H9 (cell line): ENCODE measurements around the gene MADCAM1. TPM values are rescaled to one million over a fixed set of nuclear protein-coding genes. Genes with fewer than 3 reads are reported as not detected.

ENCODE experiments used
- DNase-seq: peaks from one replicate; pipeline ENCODE4 v3.0.0-alpha.2; 2017
- H2AFZ ChIP-seq: one replicate; pipeline ENCODE4 v1.6.1; 2013; ENCODE audit warnings: mild to moderate bottlenecking, low read length, control low read depth, moderate library complexity
- H2AK5ac ChIP-seq: 2 replicates; pipeline ENCODE4 v1.6.1; 2013; ENCODE audit warnings: low read length, control low read depth, mixed read lengths; ENCODE audit not compliant: insufficient read length
- H2BK120ac ChIP-seq: one replicate; pipeline ENCODE4 v1.6.1; 2013; ENCODE audit warnings: low read depth, mild to moderate bottlenecking, low read length, control low read depth, inconsistent platforms; ENCODE audit not compliant: poor library complexity, severe bottlenecking
- H2BK12ac ChIP-seq: 2 replicates; pipeline ENCODE4 v1.6.1; 2013; ENCODE audit warnings: low read length, control low read depth, mixed read lengths, low read depth; ENCODE audit not compliant: insufficient read length
- H2BK15ac ChIP-seq: 2 replicates; pipeline ENCODE4 v1.6.1; 2013; ENCODE audit warnings: low read depth, low read length, control low read depth
- H2BK20ac ChIP-seq: one replicate; pipeline ENCODE4 v1.6.1; 2013; ENCODE audit warnings: low read depth, mild to moderate bottlenecking, low read length, control low read depth, inconsistent platforms; ENCODE audit not compliant: poor library complexity, severe bottlenecking
- H2BK5ac ChIP-seq: 2 replicates; pipeline ENCODE4 v1.6.1; 2013; ENCODE audit warnings: low read length, control low read depth, mixed read lengths; ENCODE audit not compliant: insufficient read length
- H3K14ac ChIP-seq: 2 replicates; pipeline ENCODE4 v1.6.1; 2013; ENCODE audit warnings: low read length, control low read depth; ENCODE audit not compliant: insufficient read depth
- H3K18ac ChIP-seq: 2 replicates; pipeline ENCODE4 v1.6.1; 2013; ENCODE audit warnings: low read depth, mild to moderate bottlenecking, mixed read lengths, low read length, control low read depth; ENCODE audit not compliant: insufficient read length
- H3K23ac ChIP-seq: 2 replicates; pipeline ENCODE4 v1.6.1; 2013; ENCODE audit warnings: low read length, control low read depth, mixed read lengths, low read depth; ENCODE audit not compliant: insufficient read length
- H3K23me2 ChIP-seq: 2 replicates; pipeline ENCODE4 v1.6.1; 2013; ENCODE audit warnings: low read depth, mild to moderate bottlenecking, mixed read lengths, low read length, control low read depth; ENCODE audit not compliant: insufficient read length, poor library complexity, severe bottlenecking
- H3K27ac ChIP-seq: 2 replicates; pipeline ENCODE4 v1.5.1; 2013; ENCODE audit warnings: low read length, control low read depth, mixed read lengths, low read depth; ENCODE audit not compliant: insufficient read length
- H3K27me3 ChIP-seq: 2 replicates; pipeline ENCODE4 v1.6.1; 2013; ENCODE audit warnings: low read length, control low read depth, inconsistent platforms; ENCODE audit not compliant: insufficient read depth
- H3K4ac ChIP-seq: 2 replicates; pipeline ENCODE4 v1.6.1; 2013; ENCODE audit warnings: low read depth, mild to moderate bottlenecking, control low read depth, inconsistent platforms, low read length, moderate library complexity
- H3K4me1 ChIP-seq: 2 replicates; pipeline ENCODE4 v1.6.1; 2013; ENCODE audit warnings: low read length, control low read depth, inconsistent platforms; ENCODE audit not compliant: insufficient read depth
- H3K4me2 ChIP-seq: 2 replicates; pipeline ENCODE4 v1.6.1; 2013; ENCODE audit warnings: low read length, control low read depth, mixed read lengths; ENCODE audit not compliant: insufficient read length, insufficient read depth
- H3K56ac ChIP-seq: 2 replicates; pipeline ENCODE4 v1.6.1; 2013; ENCODE audit warnings: low read depth, mild to moderate bottlenecking, mixed read lengths, low read length, control low read depth; ENCODE audit not compliant: insufficient read length
- H3K79me1 ChIP-seq: 2 replicates; pipeline ENCODE4 v1.6.1; 2013; ENCODE audit warnings: low read depth, mild to moderate bottlenecking, moderate library complexity, low read length, control low read depth, inconsistent platforms; ENCODE audit not compliant: insufficient read depth, poor library complexity, severe bottlenecking
- H3K79me2 ChIP-seq: 2 replicates; pipeline ENCODE4 v1.6.1; 2013; ENCODE audit warnings: low read length, control low read depth, inconsistent platforms; ENCODE audit not compliant: insufficient read depth
- H3K9ac ChIP-seq: 2 replicates; pipeline ENCODE4 v1.6.1; 2013; ENCODE audit warnings: low read length, control low read depth, mixed read lengths; ENCODE audit not compliant: insufficient read length; ENCODE audit errors: extremely low read depth
- H3K9me3 ChIP-seq: one replicate; pipeline ENCODE4 v1.6.1; 2013; ENCODE audit warnings: low read depth, low read length, inconsistent platforms; ENCODE audit not compliant: control insufficient read depth
- H3T11ph ChIP-seq: one replicate; pipeline ENCODE4 v1.6.1; 2013; ENCODE audit warnings: mild to moderate bottlenecking, low read length, control low read depth, inconsistent platforms
- H4K20me1 ChIP-seq: one replicate; pipeline ENCODE4 v1.6.1; 2013; ENCODE audit not compliant: control insufficient read depth, insufficient read length, insufficient read depth
- H4K5ac ChIP-seq: 2 replicates; pipeline ENCODE4 v1.6.1; 2013; ENCODE audit warnings: low read depth, mild to moderate bottlenecking, mixed read lengths, low read length, control low read depth; ENCODE audit not compliant: insufficient read length
- H4K8ac ChIP-seq: replicated peaks from 2 replicates; pipeline ENCODE4 v1.6.1; 2013; ENCODE audit warnings: low read length, control low read depth, mixed read lengths, low read depth; ENCODE audit not compliant: insufficient read length
- H4K91ac ChIP-seq: 2 replicates; pipeline ENCODE4 v1.6.1; 2013; ENCODE audit warnings: low read depth, mild to moderate bottlenecking, moderate library complexity, mixed read lengths, low read length, control low read depth; ENCODE audit not compliant: insufficient read length
- H3K27ac Mint-ChIP-seq, 3 experiments: 2 replicates in 2 of 3; 3 replicates in 1 of 3; pipeline ENCODE4 v1.8.0; 2020 to 2021; ENCODE audit warnings: mixed read lengths in 3 of 3, mild to moderate bottlenecking in 1 of 3, moderate library complexity in 1 of 3
- H3K27me3 Mint-ChIP-seq: 2 replicates; pipeline ENCODE4 v1.8.0; 2021; ENCODE audit warnings: low read depth, mild to moderate bottlenecking, moderate library complexity, mixed read lengths
- H3K36me3 Mint-ChIP-seq, 3 experiments: 2 replicates in 2 of 3; 3 replicates in 1 of 3; pipeline ENCODE4 v1.8.0; 2020 to 2021; ENCODE audit warnings: low read depth in 3 of 3, mixed read lengths in 3 of 3; ENCODE audit not compliant: insufficient read depth in 1 of 3
- H3K4me1 Mint-ChIP-seq, 2 experiments: 2 replicates each; pipeline ENCODE4 v1.8.0; 2020; ENCODE audit warnings: mixed read lengths in 2 of 2
- H3K4me3 Mint-ChIP-seq, 2 experiments: 2 replicates in 1 of 2; 3 replicates in 1 of 2; pipeline ENCODE4 v1.8.0; 2020 to 2021; ENCODE audit warnings: mild to moderate bottlenecking in 2 of 2, mixed read lengths in 2 of 2, moderate library complexity in 1 of 2
- H3K9me3 Mint-ChIP-seq, 2 experiments: 2 replicates in 1 of 2; 3 replicates in 1 of 2; pipeline ENCODE4 v1.8.0; 2020; ENCODE audit warnings: mild to moderate bottlenecking in 2 of 2, mixed read lengths in 2 of 2, moderate library complexity in 1 of 2
- CTCF ChIP-seq: fragments of 200-600 bp; sonication (generic); conservative IDR thresholded peaks from 3 replicates; pipeline ENCODE4 v1.8.0; 2021; ENCODE audit warnings: antibody characterized with exemption, mild to moderate bottlenecking
- WGBS: extraction: QIAGEN DNeasy Blood & Tissue Kit; methylation state at CpG from one replicate; pipeline ENCODE4 v1.1.7; 2013; ENCODE audit warnings: missing lambda C conversion rate, low lambda C conversion rate, mixed read lengths; ENCODE audit not compliant: insufficient read length; ENCODE audit errors: extremely low coverage; 5-methylcytosine and 5-hydroxymethylcytosine counted together
- total RNA-seq: library from RNA; stranded (reverse); gene quantifications from 2 replicates; pipeline ENCODE4 v1.2.1, GENCODE V29; 2021

Gene MADCAM1
- total RNA-seq, 1 experiment from 2014 or later: 1.2 TPM

GRCh38 chr19:447064-447426 is 49.2 kb upstream of the MADCAM1 start:
- Histone ChIP-seq H3K4me1 (no peaks in the 10 kb centered on the region), H3K4ac (no peak overlapping the region), H2BK12ac (no peak overlapping the region), H2BK5ac (no peak overlapping the region), H3K56ac (no peak overlapping the region), H2AFZ (no peak overlapping the region), H2BK15ac (no peak overlapping the region), H3K14ac (no peak overlapping the region), H2BK20ac (no peak overlapping the region), H3K27me3 (no peaks in the 10 kb centered on the region), H3K27ac (no peak overlapping the region), H4K8ac (no peak overlapping the region), H3K18ac (no peak overlapping the region), H3K9ac (no peak overlapping the region), H3K23me2 (no peaks in the 10 kb centered on the region), H3K9me3 (no peaks in the 10 kb centered on the region), H3K79me2 (no peaks in the 10 kb centered on the region), H3K4me2 (no peak overlapping the region), H4K91ac (no peak overlapping the region), H2BK120ac (no peak overlapping the region), H2AK5ac (no peak overlapping the region), H4K20me1 (no peaks in the 10 kb centered on the region), H3K79me1 (no peaks in the 10 kb centered on the region), H3K23ac (no peak overlapping the region), H3T11ph (no peak overlapping the region), H4K5ac (no peak overlapping the region)
- Mint-ChIP-seq H3K36me3 (peaks cover 4 to 20% (median 13%) of the 10 kb centered on the region in 3 experiments), H3K4me1 (peaks cover 0 to 5% of the 10 kb centered on the region in 2 experiments; a peak in 1 of 4 replicates), H3K4me3 (no peak overlapping the region), H3K27ac (no peak overlapping the region; a peak in 1 of 7 replicates), H3K27me3 (peaks cover 7% of the 10 kb centered on the region), H3K9me3 (peaks cover 20 to 31% of the 10 kb centered on the region in 2 experiments)
- no peak for TF ChIP-seq CTCF
- WGBS: no CpG with 5 or more reads among the region's 24 CpGs
- DNase-seq: no peak
